GM08714 (cell line): ENCODE results near the gene PDK2.

ENCODE experiments used
- H3K4me3 ChIP-seq: fragments of 200-500 bp; sonication (Bioruptor generic); 2 replicates; pipeline ENCODE4 v1.5.1; 2014; ENCODE audit warnings: mild to moderate bottlenecking, low read length, inconsistent platforms
- ZNF274 ChIP-seq: IDR thresholded peaks from 2 replicates; pipeline ENCODE4 v1.6.1; 2012; ENCODE audit warnings: mild to moderate bottlenecking, low read depth, low read length

Gene PDK2

GRCh38 chr17:50120475-50121253, 25.5 kb downstream of the PDK2 start:
- H3K4me3 ChIP-seq = no peak overlapping the region
- TF ChIP-seq ZNF274 = no peak

GRCh38 chr17:50122945-50123344, 27.8 kb downstream of the PDK2 start:
- no peak overlapping the region for H3K4me3 ChIP-seq
- TF ChIP-seq ZNF274 = no peak

- H3K4me3 ChIP-seq = no peak overlapping the region
These were observed 28.6 kb downstream of the PDK2 start for GRCh38 chr17:50123649-50124349.

GRCh38 chr17:50125420-50125997, 30.4 kb downstream of the PDK2 start:
- no peak for TF ChIP-seq ZNF274

More at GRCh38 chr17:50123649-50124349, 28.6 kb downstream of the PDK2 start:
- TF ChIP-seq ZNF274 = no peak

GRCh38 chr17:50127697-50128361, 32.7 kb downstream of the PDK2 start:
- no peak for TF ChIP-seq ZNF274
- H3K4me3 ChIP-seq = no peak overlapping the region

More at GRCh38 chr17:50125420-50125997, 30.4 kb downstream of the PDK2 start:
- no peak overlapping the region for H3K4me3 ChIP-seq

GRCh38 chr17:50128441-50129352, 33.5 kb downstream of the PDK2 start:
- TF ChIP-seq ZNF274 = no peak
- H3K4me3 ChIP-seq = no peak overlapping the region

GRCh38 chr17:50129353-50129727, 34.2 kb downstream of the PDK2 start:
- H3K4me3 ChIP-seq = peak overlapping the region; percentile 20; the same call in 1 of the 2 replicates
- no peak for TF ChIP-seq ZNF274

GRCh38 chr17:50129728-50130558, 34.8 kb downstream of the PDK2 start, which contains the start of gene SAMD14:
Gene SAMD14 (minus strand): TSS chr17:50130160. CDS start chr17:50124959, 5,201 bp downstream.
- TF ChIP-seq ZNF274 = no peak
- H3K4me3 ChIP-seq = peak within 1 kb of the TSS; percentile 42; the same call in 1 of the 2 replicates

GRCh38 chr17:50130559-50131305, 35.6 kb downstream of the PDK2 start:
- no peak overlapping the region for H3K4me3 ChIP-seq
- TF ChIP-seq ZNF274 = no peak

GRCh38 chr17:50132104-50132794, 37.1 kb downstream of the PDK2 start:
- no peak for TF ChIP-seq ZNF274
- H3K4me3 ChIP-seq = no peak overlapping the region
